ENCODE results near the gene ZC3H12D.

Gene ZC3H12D

DNA sequence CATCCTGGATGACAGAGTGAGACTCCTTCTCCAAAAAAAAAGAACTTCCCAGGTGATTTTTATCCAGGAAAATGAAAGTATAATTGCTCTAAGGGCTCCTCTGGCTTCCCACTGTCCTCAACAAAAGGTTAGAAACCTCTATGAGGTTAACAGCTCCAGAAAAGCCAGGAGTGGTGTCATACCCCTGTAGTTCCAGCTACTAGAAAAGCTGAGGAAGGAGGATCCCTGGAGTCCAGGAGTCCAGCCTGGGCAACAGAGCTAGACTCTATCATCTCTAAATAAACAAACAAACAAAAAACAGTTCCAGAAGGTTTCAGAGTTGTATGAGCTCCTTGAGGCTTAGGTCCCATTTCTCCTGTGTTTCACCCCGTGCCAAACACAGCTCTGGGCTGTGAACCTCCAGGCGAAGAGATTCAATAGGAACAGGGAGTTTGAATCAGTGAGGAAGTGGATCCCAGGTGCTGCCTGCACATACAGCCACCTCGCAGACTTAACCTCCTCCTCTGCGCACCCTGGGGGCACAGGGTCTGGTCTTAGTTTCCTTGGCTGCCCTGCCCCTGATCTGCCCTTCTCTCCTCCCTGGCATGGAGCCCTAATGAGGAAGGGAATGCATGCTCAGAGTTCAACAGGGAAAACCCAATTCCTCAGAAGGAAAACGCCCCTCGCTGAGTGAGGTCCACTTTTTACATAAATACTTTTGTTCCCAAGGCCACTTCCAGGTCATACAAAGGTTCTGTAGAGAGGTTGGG, 31.0 kb downstream of the ZC3H12D start:
- Histone ChIP-seq H3K4me1 (peaks cover 38% of the 10 kb centered on the region), H3K27me3 (no peaks in the 10 kb centered on the region), H3K9ac (no peak overlapping the region), H4K20me1 (peaks cover 47% of the 10 kb centered on the region), H3K9me3 (peaks cover 5% of the 10 kb centered on the region; the same call in 1 of the 2 replicates), H3K36me3 (peaks cover 100% of the 10 kb centered on the region), H3K4me3 (no peak overlapping the region), H3K4me2 (peak overlapping the region; percentile 61), H3K27ac (peak overlapping the region; percentile 45; the same call in 1 of the 2 replicates)
- TF ChIP-seq Cebpa-rat (IDR thresholded peaks at IDR 0.05) = no peak

DNA sequence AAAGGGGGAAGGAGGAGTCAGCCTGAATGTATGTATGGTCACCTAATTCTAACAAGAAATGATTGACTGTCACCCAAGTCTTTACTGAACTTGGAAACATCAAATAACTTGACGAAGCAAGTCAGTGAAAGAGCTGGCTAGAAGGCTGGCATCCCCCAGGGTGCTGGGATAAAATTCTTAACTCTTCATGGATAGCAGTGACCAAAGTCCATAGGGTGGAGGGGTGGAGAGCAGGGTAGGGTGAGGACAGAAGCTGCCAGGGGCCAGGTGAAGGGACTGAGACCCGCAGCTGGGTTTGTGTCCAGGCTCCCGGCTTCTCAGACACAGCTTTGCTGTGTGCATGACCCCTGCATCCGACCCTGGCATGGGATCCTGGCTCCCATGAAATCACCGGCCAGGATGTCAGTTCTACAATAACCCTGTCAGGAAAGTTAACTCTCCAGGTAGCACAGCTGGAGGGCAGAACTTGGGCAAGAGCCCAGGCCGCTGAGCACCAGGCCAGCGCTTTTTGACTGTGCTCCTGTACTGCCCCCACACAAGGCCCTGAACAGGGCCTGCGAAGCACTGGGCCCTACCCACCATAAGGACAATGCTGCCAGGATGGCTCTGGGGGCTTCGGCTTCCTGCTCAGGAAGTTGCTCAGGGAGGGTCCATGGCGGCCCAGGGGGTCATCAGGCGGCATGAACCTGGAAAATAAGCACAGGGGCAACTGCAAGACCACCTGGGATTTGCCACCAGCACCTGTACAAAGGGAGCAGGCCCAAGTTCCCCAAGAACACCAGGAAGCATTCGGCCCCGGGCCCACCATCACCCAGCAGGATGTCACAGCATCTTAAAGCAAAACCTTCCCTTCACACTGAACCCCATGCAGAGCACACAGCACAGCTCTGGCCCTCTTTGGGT, 32.5 kb downstream of the ZC3H12D start:
- Histone ChIP-seq H3K36me3 (peaks cover 98% of the 10 kb centered on the region), H3K9ac (no peak overlapping the region), H3K4me1 (peaks cover 41% of the 10 kb centered on the region), H3K4me3 (no peak overlapping the region), H4K20me1 (peaks cover 33% of the 10 kb centered on the region), H3K4me2 (no peak overlapping the region), H3K9me3 (peaks cover 5% of the 10 kb centered on the region; the same call in 1 of the 2 replicates), H3K27ac (no peak overlapping the region), H3K27me3 (no peaks in the 10 kb centered on the region)
- no peak for TF ChIP-seq Cebpa-rat (IDR thresholded peaks at IDR 0.05)

DNA sequence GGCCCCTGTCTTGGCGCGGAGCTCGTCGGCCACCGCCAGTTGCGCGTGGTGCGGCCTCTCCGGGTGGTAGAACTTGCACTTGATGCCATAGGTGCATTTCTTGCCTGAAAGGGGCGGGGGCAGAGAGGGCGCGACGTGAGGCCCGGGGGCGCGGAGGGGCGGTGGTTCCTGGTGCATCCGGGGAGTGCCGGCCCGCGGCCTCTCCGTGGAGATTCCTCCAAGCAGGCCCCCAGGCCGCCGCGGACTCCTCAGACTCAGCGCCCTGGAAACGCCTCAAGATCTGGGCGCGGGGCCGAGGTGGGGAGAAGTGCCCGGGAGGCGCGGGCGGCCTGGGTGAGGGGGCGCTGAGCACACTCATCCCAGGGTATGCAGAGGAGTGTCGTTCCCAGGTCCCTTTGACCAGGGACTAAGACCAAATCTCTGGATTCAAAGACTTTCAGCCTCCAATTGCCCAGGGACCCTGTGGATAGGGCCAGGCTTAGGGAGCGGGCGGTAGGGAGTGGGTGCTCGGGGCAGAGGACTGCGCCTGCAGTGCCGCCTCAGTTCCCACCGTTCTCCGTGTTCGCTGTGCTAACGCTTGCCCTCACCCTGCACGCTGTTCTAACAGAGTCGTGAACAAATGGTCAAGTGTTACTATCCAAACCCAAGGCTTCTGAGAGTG, 33.3 kb downstream of the ZC3H12D start:
- H3K9ac ChIP-seq = no peak overlapping the region
- no peaks in the 10 kb centered on the region for H3K27me3 ChIP-seq
- H3K4me2 ChIP-seq = no peak overlapping the region
- H3K36me3 ChIP-seq = peaks cover 97% of the 10 kb centered on the region
- no peak for TF ChIP-seq Cebpa-rat (IDR thresholded peaks at IDR 0.05)
- H3K9me3 ChIP-seq = peaks cover 5% of the 10 kb centered on the region; the same call in 1 of the 2 replicates
- peaks cover 26% of the 10 kb centered on the region for H4K20me1 ChIP-seq
- peaks cover 41% of the 10 kb centered on the region for H3K4me1 ChIP-seq
- no peak overlapping the region for H3K27ac ChIP-seq
- H3K4me3 ChIP-seq = no peak overlapping the region

DNA sequence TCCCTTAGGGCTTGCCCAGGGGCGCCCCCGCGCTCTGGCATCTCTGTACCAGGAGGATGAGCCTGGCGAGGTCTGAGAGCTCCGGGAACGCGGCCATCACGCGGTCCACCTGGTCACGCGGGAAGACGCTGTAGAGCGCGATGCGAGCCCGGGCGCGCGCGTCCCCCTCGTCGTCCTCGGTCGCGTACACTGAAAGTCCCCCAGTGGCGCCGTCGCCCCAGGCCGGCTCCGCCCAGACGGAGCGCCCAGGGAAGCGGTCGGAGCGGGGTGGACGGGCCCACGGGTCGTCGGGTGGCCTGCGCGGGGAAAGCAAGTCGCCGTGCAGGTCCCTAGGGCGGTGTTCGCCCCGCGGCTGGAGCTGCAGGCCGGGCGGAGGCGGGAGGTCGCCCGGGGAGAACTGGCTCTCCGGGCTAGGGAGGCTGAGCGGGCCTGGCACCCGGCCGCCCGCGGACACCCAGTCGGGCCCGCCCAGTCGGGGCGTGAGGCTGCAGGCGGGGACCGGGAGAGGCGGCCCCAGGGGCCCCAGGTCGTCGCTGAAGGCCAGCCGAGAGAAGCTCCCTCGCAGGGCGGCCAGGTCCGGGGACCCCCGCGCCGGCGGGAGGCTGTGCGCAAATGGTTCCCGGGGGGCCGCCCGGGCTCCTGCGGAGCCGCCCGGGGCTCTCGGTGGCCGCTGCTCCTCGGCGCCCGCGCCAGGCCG, 34.0 kb downstream of the ZC3H12D start:
- Histone ChIP-seq H3K4me3 (no peak overlapping the region), H3K4me1 (peaks cover 41% of the 10 kb centered on the region), H3K27ac (no peak overlapping the region), H3K36me3 (peaks cover 90% of the 10 kb centered on the region), H3K4me2 (no peak overlapping the region), H4K20me1 (peaks cover 26% of the 10 kb centered on the region), H3K27me3 (no peaks in the 10 kb centered on the region), H3K9me3 (peaks cover 5% of the 10 kb centered on the region; the same call in 1 of the 2 replicates), H3K9ac (no peak overlapping the region)
- no peak for TF ChIP-seq Cebpa-rat (IDR thresholded peaks at IDR 0.05)

DNA sequence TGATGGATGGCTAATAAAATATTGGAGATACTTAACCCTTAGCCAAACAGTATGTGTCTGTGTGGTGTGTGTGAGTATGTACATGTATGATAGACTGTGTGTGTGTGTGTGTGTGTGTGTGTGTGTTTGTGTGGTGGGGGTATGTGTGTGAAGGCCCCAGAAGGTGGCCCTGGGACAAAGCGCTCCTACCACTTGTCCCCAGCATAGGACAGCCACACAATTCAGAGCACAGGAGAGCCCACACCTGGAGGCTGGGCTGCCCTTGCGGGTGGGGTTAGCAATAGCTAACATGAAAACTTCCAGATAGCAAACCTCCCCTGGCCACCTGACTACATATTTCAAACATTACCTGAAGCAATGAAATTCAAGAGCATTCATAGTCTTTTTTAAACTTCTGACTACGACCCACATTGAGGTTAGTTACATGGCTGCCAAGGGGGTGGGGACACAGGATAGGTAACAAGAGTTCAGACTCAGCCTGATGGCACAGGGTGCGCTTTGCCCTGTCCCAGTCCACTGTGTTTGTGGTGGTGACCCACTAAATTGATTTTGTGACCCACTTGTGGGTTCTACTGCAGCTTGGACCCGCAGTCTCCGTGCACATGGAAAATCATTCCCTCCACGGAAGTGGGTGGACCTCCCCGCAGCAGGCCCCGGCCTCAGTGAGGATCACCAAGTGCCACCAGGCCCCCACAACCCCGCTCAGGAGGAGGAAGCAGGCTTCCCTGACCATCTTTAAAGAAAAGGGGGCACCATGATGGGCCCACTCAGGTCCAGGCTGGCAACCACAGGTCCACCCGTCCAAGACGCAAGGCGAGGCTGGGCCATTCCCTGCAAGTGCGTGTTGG, 34.8 kb downstream of the ZC3H12D start:
- H3K4me3 ChIP-seq = no peak overlapping the region
- peaks cover 5% of the 10 kb centered on the region; the same call in 1 of the 2 replicates for H3K9me3 ChIP-seq
- no peak overlapping the region for H3K27ac ChIP-seq
- H4K20me1 ChIP-seq = peaks cover 19% of the 10 kb centered on the region
- H3K27me3 ChIP-seq = no peaks in the 10 kb centered on the region
- TF ChIP-seq Cebpa-rat (IDR thresholded peaks at IDR 0.05) = no peak
- no peak overlapping the region for H3K4me2 ChIP-seq
- peaks cover 35% of the 10 kb centered on the region for H3K4me1 ChIP-seq
- H3K9ac ChIP-seq = no peak overlapping the region
- H3K36me3 ChIP-seq = peaks cover 82% of the 10 kb centered on the region

DNA sequence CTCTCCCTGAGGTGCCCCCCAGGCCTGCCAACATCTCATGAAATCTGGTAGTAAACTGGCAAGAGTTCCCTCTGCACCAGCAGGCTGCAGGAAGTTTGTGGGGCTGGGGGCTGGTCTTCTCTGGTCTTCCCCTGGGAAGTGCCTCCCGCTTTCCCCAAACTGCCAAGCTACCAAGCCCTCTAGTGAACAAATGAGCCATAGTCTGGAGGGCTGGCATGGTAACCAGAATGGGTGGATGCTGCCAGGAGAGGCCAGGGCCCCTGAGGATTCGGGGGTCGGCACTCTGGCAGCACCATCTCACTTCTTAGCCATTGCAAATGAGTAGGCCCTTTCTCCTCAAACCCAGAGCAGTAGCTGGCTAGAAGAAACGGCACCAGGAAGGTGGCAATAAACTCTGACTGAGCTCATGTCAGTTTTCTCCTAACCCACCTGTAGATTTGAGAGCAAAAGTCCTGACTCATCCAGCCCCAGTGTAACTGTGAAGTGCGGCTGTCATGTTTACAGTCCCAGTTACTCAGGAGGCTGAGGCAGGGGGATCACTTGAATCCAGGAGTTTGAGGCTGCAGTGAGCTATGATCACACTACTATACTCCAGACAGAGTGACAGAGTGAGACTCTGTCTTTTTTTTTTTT, 35.9 kb downstream of the ZC3H12D start:
- Histone ChIP-seq H3K9me3 (peaks cover 5% of the 10 kb centered on the region; the same call in 1 of the 2 replicates), H3K27ac (0 out of 2 replicates have a peak overlapping the region, but pooled peaks have one; percentile 32), H3K4me1 (peaks cover 24% of the 10 kb centered on the region), H3K9ac (no peak overlapping the region), H3K36me3 (peaks cover 71% of the 10 kb centered on the region), H3K4me2 (peak overlapping the region; percentile 23), H4K20me1 (peaks cover 8% of the 10 kb centered on the region), H3K4me3 (no peak overlapping the region), H3K27me3 (no peaks in the 10 kb centered on the region)
- no peak for TF ChIP-seq Cebpa-rat (IDR thresholded peaks at IDR 0.05)

DNA sequence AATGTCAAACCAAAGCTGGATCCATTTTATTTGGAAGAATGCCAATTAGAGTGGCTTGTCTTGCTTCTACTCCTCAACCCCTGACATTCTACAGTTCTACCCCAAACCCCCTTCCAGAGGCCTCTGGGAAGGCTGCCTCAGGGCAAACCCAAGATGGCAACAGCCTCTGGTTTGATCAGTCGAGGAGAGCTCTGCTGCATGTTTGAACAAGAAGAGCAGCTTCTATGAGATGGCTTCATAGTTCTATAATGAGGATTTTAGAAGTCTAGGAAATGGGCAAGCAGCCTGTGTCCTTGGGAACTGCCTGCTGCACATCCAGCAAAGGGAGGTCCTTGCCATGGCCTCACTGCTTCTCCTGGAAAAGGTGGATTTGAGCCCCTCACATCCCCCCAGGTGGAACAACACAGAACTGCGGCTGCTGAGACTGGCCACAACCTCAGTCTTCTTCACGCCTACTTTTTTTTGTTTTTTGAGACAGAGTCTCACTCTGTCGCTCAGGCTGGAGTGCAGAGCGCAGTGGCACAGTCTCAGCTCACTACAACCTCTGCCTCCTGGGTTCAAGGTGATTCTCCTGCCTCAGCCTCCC, 37.9 kb downstream of the ZC3H12D start:
- Histone ChIP-seq H3K4me2 (no peak overlapping the region), H3K4me3 (no peak overlapping the region), H3K27ac (no peak overlapping the region), H3K9me3 (peaks cover 5% of the 10 kb centered on the region; the same call in 1 of the 2 replicates), H4K20me1 (no peaks in the 10 kb centered on the region), H3K9ac (no peak overlapping the region), H3K4me1 (peaks cover 19% of the 10 kb centered on the region), H3K36me3 (peaks cover 50% of the 10 kb centered on the region), H3K27me3 (no peaks in the 10 kb centered on the region)
- no peak for TF ChIP-seq Cebpa-rat (IDR thresholded peaks at IDR 0.05)

DNA sequence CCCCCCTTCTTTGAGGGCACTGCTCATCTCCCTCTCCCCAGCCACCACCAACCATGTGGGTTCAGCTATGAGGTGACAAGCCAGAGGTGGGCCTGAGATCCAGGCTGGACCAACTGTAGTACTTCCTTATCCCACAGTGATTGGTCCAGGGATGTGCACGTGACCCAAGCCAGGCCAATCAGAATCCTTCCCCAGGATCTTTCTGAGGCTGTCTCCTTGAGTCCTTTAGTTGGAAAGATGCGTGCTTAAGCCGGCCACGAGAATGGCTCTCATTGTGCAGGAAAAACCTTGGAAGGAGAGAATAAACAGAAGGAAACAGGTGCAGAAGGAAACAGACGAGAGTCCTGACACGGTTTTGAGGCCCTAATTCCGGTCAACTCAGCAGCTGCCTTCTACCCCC, 39.2 kb downstream of the ZC3H12D start:
- H3K36me3 ChIP-seq = peaks cover 37% of the 10 kb centered on the region
- H3K27me3 ChIP-seq = no peaks in the 10 kb centered on the region
- H3K27ac ChIP-seq = no peak overlapping the region
- TF ChIP-seq Cebpa-rat (IDR thresholded peaks at IDR 0.05) = no peak
- no peak overlapping the region for H3K4me3 ChIP-seq
- no peaks in the 10 kb centered on the region for H3K9me3 ChIP-seq
- no peak overlapping the region for H3K4me2 ChIP-seq
- H3K9ac ChIP-seq = no peak overlapping the region
- H3K4me1 ChIP-seq = peaks cover 32% of the 10 kb centered on the region
- no peaks in the 10 kb centered on the region for H4K20me1 ChIP-seq

Data from BLaER1 (cell line).